ENCODE results near the gene GPC6.

GPC6 gene

DNA sequence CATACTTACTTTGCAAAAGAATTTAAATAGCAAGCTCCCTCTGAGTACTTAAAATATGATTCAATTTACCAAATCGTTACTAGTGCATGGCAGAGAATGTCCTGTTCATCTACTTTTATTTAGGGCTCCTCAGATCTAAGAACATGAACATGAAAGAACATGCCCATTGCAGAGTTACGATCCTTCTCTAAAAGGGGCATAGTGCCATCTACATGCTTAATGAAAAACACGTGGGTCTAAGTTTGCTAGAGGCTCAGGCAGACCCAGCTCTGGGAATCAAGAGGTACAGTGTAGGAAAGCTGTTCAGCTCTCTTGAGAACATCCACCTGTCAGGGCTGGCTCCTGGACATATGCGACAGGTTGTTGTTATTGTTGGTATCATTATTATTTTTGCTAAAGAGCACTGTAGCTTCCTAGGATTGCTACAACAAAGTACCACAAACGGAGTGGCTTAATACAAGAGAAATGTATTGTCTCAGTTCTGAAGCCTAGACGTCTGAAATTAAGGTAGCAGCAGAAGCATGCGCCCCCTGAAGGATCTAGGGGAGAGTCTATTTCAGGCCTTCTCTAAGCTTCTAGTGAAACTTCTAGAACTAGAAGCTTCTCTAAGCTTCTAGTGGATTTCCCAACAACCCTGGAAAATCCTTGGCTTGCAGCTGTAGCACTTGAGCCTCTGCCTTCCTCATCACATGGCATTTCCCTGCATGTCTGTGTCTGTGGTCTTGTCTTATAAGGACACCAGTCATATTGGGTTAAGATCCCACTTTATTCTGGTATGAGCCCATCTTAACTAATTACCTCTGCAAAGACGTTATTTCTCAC, 1119.0 kb downstream of the GPC6 start:
- TF ChIP-seq, protein P1, sequence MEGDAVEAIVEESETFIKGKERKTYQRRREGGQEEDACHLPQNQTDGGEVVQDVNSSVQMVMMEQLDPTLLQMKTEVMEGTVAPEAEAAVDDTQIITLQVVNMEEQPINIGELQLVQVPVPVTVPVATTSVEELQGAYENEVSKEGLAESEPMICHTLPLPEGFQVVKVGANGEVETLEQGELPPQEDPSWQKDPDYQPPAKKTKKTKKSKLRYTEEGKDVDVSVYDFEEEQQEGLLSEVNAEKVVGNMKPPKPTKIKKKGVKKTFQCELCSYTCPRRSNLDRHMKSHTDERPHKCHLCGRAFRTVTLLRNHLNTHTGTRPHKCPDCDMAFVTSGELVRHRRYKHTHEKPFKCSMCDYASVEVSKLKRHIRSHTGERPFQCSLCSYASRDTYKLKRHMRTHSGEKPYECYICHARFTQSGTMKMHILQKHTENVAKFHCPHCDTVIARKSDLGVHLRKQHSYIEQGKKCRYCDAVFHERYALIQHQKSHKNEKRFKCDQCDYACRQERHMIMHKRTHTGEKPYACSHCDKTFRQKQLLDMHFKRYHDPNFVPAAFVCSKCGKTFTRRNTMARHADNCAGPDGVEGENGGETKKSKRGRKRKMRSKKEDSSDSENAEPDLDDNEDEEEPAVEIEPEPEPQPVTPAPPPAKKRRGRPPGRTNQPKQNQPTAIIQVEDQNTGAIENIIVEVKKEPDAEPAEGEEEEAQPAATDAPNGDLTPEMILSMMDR (conservative IDR thresholded peaks at IDR 0.05), result peak; percentile 64
- peak overlapping the region; percentile 58; the same call in 1 of the 2 replicates for H3K27ac ChIP-seq

DNA sequence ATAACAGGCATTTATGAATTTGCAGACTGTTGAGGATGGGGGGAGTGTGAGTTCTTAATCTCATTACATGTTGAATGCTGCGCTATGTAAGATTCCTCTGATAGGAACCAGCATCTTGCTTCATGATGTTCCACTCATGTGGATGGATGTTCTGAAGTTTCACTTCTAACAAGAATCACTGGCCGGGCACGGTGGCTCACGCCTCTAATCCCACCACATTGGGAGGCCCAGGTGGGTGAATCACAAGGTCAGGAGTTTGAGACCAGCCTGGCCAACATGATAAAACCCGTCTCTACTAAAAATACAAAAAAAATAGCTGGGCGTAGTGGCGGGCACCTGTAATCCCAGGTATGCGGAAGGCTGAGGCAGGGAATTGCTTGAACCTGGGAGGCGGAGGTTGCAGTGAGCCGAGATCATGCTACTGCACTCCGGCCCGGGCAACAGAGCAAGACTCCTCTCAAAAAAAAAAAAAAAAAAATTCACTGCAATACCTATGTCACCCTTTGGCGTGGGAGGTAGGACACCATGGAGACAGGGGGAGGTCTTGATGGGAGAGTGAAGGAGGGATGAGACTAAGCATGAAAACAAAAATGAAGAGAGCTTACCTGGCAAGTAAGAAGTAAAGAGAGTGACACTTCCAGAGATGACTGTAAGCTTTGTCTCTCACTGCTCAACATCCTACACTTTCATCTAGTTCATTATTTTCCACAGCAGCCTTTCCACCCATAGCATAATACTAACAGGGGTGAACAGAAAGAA, 1119.8 kb downstream of the GPC6 start:
- TF ChIP-seq, protein P1 (conservative IDR thresholded peaks at IDR 0.05), result no peak
- H3K27ac ChIP-seq, result no peak overlapping the region

DNA sequence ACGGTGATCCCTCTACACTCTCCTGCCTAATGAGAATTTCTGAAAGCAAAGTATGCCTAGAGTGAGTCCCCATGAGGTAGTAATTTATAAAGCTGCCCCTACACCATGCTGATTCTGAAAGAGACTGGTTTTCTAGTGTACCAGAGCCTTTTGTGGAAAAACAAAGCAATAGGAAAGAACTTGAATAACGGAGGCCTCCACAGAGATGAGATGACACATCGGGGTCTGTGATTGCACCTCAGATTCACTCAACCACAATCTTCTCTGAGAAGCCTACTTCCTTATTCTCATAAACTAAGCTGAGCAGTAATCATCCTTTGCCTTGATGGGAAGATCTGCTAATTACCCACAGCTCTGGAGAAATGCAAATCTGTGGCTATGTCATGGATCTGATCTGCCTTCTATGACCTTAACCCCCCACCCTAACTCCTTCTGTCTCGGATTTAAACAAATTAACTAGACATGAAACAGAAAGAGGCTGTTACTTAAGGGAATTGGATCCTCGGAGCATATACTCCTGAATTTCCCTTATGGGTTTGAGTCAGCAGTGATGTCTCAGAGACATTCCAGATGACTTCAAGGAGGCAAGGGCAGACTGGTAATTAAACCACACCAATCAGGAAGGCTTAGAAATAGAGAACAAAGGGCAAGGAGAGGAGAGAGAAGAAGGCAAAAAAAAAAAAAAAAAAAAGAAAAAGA, 1124.8 kb downstream of the GPC6 start:
- no peak overlapping the region for H3K27ac ChIP-seq
- TF ChIP-seq, protein P1 (conservative IDR thresholded peaks at IDR 0.05), result no peak

DNA sequence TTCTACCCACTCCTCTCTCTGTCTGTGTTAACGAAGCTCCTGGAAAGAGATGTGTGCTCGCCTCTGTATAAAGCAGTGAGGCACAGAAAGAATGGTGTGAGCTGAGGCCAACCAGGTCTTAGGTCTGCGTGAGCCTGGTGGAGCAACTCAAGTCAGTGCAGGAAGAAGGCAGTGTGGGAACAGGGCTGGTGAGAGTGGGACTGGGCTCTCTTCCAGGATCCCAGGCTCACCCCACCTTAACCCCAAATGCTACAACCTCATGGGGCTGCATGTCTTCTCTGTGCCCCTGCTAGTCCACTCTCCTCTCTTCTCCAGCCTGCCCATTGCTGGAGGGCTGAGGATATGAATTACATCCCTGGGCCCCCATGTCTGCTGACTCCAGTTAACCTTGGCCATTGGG, 1125.5 kb downstream of the GPC6 start:
- no peak overlapping the region for H3K27ac ChIP-seq
- TF ChIP-seq, protein P1 (conservative IDR thresholded peaks at IDR 0.05), result no peak

DNA sequence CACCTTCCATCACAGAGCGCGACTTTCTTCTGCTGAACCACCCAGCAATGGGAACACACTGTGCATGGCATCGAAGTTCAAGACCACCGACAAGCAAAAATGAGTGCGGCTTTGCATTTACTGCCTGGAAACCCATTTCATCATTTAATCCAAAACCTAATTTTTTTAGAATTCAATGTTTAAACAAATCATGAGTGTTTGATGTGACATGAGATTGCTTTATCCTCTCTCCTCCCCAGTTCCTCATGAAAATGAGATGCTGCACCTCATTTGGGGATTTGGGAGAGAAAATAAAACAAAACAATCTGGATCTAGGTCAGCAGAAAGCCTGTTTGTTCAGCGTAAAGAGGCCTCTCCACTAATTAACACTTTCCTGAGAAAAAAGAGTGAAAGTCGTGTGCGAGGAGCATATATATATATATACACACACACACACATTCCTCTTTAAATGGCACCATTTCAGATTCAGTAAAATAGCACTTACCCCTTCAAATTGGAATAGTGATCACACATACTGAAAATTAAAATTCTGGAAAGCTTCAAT, 1126.6 kb downstream of the GPC6 start:
- TF ChIP-seq, protein P1 (conservative IDR thresholded peaks at IDR 0.05), result no peak
- no peak overlapping the region for H3K27ac ChIP-seq

DNA sequence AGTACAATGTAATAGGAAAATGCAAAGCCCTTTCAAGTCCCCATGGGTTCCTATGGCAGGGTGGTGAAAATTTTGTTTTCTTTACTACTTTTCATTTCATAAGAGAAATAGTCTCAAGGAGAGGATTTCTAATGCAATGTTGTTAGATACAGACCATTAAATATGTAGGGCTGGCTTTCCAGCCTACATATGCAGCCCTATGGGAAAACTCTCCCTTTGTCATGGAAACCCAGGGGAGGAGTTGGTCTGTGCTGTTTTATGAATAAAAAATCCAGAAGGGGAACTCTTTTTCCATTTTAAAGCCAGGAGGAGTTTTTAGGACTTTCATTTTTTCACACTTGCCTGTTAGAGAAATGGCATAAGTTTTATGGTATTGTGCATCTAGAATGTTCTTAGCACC, 1133.3 kb downstream of the GPC6 start:
- TF ChIP-seq, protein P1 (conservative IDR thresholded peaks at IDR 0.05), result no peak

More for the DNA sequence above, 1133.3 kb downstream of the GPC6 start:
- no peak overlapping the region for H3K27ac ChIP-seq
